GM10847 (cell line): ENCODE measurements around the gene GDPD4.

Source experiments
- POLR2A ChIP-seq: IDR thresholded peaks from 2 replicates; pipeline ENCODE4 v1.6.1; 2011; ENCODE audit not compliant: insufficient read length; ENCODE audit errors: extremely low read depth

Gene GDPD4

DNA sequence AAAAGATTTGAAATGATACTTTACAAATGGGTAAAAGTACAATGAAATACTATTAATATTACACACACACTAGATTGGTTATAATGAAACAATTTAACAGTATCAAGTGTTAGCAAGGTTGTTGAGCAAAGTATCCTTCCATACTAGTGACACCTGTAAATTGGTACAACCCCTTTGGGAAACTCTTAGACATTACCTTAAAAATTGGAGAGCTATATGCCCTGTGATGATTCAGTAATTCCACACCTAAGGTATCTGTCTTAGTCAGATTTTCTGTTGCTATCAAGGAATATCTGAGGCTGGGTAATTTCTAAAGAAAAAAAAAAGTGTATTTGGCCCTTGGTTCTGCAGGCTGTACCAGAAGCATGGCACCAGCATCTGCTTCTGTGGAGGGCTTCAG lies 7.4 kb upstream of the GDPD4 start:
- no peak for TF ChIP-seq POLR2A

DNA sequence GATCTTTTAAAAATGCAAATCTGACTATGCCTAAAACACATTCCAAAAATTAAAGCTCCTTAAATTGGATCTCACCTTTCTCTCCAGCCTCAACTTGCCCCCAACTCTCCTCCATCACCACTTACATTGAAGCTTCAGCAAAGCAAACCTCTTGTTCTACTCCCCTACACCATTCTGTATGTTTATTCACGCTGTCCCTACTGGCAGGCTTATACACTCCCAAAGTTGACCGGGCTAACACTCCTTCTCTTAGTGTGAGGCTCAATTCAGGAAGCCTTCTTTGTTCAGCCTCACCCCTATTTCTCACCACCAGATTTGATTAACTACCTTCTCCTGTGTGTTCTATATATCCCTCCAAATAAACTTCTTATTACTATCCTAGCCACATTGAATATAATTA lies 1.8 kb upstream of the GDPD4 start:
- no peak for TF ChIP-seq POLR2A

DNA sequence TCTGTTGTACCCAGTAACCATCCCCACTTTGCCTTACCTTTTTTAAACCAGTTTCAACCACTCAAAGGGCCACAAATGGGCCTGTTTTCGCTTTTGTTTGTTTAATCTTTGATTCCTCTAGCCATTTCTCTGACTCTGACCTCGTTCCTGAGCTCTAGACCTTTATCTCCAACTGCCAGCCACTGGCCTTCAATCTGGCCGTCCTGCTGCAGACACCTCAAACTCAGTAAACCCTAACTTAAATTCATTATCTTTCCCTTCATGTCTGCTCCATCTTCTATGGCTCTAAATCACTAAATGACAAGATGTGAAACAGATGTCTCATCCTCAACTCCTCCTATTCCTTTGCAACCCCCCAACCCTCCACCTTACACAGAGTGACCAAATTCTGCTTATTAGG lies 1.3 kb upstream of the GDPD4 start:
- TF ChIP-seq POLR2A, result no peak

DNA sequence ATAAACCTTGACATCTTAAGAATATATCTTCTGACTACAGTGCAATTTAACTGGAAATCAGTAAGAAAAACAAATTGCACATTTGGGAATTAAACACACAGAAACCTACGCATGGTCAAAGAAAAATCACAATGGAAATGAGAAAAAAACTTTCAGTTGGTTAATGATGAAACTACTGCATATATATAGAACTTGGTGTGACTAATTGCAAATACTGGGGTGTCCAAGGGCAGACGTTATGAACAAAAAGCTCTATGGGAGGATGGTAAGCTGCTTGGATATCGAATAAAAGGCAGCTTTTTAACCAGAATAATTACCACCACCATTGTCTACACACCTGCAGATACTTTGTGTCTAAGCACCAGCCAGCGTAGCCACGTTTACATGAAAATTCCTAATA lies 791 bp downstream of the GDPD4 start:
- TF ChIP-seq POLR2A, result no peak

DNA sequence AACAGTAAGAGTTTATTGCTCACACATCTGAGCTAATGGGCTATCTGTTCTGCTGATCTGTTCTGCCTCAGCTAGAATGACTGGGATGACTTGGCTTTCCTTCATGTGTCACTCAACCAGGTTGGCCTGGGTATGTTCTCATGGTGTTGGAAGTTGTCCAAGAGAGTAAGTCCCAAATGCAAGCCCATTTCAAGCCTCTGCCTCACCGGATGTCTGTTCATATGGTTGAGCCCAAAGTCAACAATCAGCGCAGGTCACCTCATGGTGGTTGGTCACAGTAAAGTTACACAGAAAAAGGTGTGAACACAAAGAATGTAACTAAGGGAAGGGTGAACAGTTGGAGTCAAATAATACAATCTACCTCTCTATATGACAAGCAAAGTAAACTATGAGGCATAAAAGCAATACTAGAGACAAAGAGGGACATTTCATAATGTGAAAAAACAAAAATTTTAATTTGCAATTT lies 1.9 kb downstream of the GDPD4 start:
- no peak for TF ChIP-seq POLR2A

DNA sequence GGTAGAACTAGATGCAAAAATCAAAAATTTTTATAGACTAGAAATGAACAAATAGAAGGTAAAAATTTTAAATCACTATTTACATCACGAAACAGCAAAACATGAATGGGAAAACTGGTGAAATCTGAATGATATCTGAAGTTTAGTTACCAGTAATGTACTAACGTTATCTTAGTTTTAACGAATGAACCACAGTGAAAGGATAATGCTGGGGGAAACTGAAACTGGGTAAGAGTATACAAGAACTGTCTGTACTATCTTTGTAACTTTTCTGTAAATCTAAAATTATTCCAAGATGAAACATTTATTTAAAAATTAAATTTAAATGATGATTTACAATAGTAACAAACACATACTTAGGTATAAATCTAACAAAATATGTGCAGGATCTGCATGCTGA lies 7.4 kb downstream of the GDPD4 start:
- TF ChIP-seq POLR2A, result no peak

DNA sequence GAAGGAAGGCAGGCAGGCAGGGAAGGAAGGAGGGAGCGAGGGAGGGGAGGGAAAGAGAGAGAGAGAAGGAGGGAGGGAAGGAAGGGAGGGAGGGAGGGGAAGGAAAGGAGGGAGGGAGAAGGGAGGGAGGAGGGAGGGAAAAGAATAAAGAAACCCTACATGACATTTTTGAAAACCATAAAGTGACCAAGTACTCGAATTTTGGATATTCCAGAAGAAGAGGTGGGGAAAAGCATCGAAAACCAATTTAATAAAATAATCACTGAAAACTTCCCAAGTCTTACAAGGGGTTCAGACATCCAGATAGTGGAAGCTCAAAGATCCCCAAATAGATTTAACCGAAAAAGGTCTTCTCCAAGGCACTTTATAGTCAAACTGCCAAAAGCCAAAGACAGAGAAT lies 11.7 kb downstream of the GDPD4 start:
- no peak for TF ChIP-seq POLR2A

DNA sequence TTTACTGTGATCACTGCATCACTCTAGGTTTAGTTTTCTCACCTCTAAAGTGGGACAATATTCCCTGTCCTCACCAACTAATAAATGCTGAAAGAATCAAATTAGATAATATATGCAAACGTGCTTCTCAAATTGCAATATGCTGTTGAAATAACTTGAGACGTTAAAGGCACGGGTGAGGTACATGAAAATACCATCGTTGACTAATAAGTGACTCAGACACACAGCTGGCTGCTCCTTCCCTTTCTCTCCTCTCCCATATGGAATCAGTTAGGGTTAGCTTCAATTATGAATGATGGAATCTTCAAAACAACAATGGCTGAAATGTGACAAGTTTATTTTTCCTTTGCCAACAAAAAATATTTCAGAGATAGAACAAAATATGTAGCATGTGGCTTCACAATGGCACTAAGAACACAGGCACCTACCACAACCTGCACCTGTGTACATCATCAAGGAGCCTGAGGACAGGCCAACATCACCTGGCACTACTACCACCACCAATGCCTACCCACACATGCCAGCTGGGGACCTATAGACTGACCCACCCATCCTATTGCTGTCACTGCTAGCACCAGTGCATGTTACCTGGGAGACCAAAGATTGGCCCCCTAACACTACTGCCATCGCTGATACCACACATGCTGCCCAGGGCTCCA lies 13.7 kb downstream of the GDPD4 start:
- no peak for TF ChIP-seq POLR2A

DNA sequence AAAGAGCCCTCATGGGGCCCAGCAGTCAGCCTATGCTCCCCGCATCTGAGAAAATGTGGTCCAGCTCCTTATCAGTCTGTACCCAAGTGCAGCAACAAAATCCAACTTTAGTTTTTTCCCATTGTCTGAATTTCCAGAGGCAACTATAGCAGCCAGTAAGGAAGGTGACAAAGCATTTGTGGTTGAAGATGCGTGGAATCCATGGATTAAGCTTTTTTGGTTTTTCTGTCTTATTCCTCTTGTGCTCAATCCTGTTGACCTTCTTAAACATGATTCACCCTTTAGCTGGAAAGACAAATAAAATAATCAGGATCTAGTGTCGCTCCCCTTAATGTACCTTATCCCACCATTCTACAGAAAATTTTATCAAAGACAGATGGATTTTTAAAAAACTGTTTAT lies 14.3 kb downstream of the GDPD4 start:
- TF ChIP-seq POLR2A, result no peak

DNA sequence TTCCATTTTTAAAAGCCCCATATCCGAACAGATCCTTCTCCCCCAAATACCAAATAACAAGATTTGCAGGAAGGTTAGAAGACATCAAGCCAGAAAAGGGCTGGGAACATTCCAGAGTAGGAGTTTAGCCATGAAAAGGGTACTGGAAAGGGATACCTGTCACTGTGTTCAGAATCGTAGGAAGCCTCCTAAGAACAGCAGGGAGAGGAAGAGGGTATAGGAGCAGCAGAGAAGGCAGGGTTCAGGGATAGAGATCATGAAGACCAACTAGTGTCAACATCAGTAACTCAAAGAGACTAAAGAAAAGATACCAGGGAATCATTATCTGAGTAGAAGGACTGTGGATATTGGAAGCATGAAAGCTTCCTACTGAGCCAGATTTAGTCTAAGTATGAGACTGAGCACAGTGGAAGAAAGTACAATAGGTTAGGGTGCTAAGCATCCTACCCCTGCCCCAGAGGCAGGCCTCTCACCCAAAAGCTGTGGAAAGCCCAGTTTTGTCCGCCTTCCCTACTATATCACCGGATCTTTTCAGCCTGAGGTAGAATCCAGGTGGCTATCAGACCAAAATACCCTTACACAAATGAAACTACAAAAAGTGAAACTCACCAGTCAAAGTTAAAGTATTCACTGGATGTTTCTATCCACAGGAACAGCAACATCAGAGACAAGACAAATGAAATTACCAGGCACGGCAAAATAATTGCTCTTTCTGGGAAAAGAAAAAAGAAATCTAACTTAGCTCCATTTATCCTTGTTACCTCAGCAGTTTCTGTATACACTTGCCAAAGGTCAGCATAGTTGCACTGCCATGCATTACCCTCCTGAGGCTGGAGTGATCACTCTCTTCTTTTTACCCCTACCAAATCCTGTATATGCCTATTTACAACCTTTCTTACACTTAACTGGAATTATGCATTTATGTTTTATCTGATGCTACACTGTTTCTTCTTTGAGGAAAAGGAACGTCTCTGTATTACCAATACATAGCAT lies 16.7 kb downstream of the GDPD4 start:
- TF ChIP-seq POLR2A, result no peak

DNA sequence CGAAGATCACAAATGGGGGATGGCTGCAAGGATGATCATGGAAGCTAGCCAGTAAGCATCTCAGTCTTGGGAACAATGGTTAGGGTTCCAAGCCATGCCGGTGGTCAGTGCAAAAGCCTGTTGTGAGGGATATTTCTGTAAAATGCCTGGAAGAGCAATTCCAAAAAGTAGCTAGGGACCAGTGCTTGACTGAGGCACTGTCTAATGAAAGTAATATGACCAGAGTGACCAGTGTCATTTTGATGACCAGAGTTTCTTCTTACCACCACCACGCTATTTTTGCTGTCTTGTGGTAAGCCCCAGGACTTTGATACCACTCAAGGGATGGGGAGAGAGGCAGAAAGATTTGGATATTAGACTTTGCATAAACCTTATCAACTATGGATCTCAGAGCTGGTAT lies 18.4 kb downstream of the GDPD4 start:
- TF ChIP-seq POLR2A, result no peak

DNA sequence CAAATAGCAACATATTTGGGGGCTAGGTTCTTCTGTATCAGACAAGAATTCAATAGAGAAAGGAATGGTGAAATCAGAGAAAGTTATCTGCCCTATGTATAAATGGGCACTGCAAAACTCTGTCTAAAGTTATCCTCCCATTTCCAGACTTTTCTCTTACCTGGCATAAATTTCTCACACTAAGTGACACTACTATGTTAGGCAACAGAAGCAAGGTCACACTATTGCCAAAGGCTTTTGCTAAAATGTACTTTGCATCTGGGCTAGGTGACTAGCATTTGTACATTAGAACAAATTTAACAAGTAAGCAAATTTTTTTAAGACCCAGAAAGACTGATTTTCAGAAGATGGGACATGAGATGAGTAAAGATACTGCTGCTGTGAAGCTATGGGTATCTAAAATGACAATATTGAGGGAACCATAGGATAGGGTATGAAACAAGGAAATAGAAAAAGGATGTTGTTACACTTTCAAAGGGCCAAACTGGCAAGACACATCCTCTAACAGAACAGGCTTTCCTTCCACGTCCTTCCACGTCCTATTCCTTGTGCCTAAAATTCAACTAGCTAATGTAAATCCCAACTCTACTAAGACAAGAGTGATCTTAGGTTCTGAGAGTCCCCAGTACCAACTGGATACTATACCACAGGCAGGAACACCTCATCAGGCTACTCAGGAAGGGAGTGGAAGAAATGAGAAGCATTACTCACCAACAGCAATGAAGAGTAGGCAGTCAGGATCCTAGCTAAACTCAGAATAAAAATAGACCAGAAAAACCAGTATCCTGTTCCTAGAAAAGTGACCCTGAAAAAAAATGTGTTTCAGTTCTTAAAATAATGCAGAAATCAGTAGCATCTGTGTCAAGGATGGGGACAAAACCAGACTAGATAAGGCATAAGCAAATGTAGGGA lies 22.6 kb downstream of the GDPD4 start:
- no peak for TF ChIP-seq POLR2A

DNA sequence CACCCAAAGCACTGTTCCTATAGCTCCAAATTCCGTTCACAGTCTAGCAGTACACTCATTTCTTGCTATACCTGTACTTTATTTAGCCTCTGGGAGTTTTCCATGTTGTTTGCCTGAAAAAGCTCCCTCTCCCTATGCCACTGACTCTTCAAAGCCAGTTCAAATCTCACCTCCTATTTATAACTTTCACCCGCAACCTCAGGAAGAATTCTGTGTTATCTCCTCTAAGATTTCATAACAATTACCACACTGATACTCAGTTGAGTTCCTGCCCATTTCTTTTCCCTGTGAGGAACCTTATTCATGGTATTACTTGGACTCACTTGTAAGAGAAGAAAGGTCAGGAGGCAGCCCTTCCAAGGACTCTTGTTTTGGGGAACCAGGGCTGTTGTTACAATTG lies 25.2 kb downstream of the GDPD4 start:
- TF ChIP-seq POLR2A, result no peak

DNA sequence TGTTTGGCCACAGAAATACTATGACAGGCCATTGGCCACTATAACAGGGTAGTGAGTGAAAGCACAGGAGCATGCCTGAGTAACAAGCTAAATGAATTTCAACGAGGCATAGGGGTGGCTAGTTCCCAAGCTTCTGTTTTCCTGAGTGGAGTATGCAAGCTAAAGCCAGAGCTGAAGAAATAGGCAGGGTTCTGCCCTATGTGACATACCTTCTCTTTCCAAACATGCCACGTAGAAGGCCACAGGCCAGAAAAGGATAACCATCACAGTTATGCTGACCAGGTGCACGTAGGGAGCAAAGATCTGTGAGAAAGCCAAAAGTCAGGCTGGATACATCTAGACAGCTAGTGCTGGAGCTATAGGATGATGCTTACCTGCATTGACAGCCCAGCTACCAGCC lies 30.6 kb downstream of the GDPD4 start:
- TF ChIP-seq POLR2A, result no peak

DNA sequence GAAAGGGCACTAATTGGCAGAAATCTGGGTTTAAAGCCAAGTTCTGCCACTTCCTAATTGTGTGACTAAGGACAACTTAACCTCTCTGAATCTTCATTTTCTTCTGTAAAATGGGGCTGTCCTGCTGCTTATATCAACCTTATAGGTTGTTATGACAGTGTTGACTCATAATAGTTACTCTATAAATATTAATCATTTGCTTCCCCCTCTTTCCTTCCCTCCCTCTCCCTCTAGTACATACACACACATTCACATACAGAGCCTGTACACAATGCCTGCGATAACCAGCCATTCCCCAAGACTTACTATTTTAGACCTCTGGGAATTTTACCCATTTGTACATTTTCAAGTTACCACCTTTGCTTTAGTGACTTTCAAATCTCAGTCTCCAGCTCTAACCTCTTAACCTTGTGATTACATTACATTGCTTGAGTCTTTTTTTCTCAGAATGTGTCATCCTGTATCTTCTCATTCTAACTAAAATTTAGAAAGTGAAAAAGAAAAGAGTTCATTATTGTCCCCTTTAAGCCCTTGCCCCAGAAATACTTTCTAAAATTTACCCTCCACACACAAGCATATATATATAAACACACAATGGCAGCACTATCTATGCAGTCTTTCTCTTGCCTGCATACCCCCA lies 31.9 kb downstream of the GDPD4 start:
- TF ChIP-seq POLR2A, result no peak
